H1 (cell line): ENCODE measurements around the gene IBSP. TPM values are rescaled to one million over a fixed set of nuclear protein-coding genes. Genes with fewer than 3 reads are reported as not detected.

Experiments
- POLR2A ChIP-seq, 2 experiments: IDR thresholded peaks; 1 replicate in 1 of 2; 2 replicates in 1 of 2; pipeline ENCODE4 v1.6.1; 2011; ENCODE audit warnings: low read depth in 2 of 2, low read length in 2 of 2, mild to moderate bottlenecking in 2 of 2; ENCODE audit errors: control extremely low read depth in 1 of 2
- polyA plus RNA-seq, 7 experiments: library from polyadenylated mRNA; depleted of rRNA in 3 of 7; stranded (reverse) in 5 of 7; unstranded in 2 of 7; fragments of >200 nt in 5 of 7; fragments of 200-250 nt in 2 of 7; gene quantifications; 1 replicate in 5 of 7; 2 replicates in 1 of 7; 4 replicates in 1 of 7; pipeline versions ENCODE4 v1.2.1 to v1.2.3, GENCODE V29; 2011 to 2013; ENCODE audit warnings: missing spikeins in 2 of 7, mixed read lengths in 2 of 7
- total RNA-seq: library from RNA; stranded (reverse); fragmentation: NEBNext Ultra II Directional; extraction: Animal tissue kit (Norgen Biotek cat#: 25700); gene quantifications from 2 replicates; pipeline ENCODE4 v1.2.1, GENCODE V29; 2021
- TF ChIP-seq, protein P1 (sequence below): IDR thresholded peaks from 2 replicates; pipeline ENCODE4 v1.6.1; 2012; ENCODE audit warnings: low read length, inconsistent platforms

The IBSP gene
- total and polyA plus RNA-seq, 2 of the 8 experiments (the other 6 are each of a cell fraction or from before 2014, with no cell fraction given) = not detected

DNA sequence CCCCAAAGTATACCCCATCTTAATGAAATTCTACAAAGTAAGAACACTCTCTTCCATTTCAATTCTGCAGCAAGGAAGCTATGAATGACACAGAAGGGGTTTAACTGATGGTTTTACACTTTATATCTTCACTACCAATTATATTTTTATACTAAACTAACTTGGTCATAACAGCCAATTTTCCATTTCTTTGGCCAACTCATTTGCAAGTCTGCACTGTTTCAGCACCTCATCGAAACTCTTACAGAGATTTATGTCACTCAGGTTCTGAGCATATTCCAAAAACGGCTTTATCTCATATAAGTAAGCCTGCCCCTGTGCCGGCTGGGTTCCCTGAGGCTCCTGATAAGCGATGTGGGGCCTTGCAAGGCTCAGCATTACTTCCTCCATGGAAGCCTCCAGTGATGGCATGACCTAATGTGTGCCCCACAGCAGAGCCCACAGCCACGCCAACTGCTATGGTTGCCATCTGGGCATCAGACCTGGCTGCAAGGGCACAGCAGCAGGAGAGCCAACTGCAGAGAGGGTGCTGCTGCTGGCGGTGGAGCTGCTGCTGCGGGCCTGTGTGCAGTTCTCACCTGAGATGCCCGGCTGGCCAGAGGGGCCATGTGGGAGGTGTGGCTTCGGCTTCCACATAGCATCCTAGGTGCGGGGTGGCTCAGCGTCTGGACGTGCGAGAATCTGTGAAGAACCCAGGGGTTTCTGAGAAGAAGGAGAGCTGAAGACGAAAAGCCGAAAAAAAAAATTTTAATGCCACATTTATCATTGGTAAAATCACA lies 13.4 kb upstream of the IBSP start (continued):
- TF ChIP-seq, protein P1, sequence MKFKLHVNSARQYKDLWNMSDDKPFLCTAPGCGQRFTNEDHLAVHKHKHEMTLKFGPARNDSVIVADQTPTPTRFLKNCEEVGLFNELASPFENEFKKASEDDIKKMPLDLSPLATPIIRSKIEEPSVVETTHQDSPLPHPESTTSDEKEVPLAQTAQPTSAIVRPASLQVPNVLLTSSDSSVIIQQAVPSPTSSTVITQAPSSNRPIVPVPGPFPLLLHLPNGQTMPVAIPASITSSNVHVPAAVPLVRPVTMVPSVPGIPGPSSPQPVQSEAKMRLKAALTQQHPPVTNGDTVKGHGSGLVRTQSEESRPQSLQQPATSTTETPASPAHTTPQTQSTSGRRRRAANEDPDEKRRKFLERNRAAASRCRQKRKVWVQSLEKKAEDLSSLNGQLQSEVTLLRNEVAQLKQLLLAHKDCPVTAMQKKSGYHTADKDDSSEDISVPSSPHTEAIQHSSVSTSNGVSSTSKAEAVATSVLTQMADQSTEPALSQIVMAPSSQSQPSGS = no peak
- no peak for TF ChIP-seq POLR2A (IDR thresholded peaks at IDR 0.05; ENCODE audit: control extremely low read depth in 1 of 2, low read depth in 2 of 2, low read length in 2 of 2)
